HEK293 (cell line): ENCODE data around the gene TMEFF1.
"Not testable (repeated sequence)": the region's sequence is repeated elsewhere in the genome, so short reads cannot be mapped to it uniquely, and the experiment has no call there.

Source experiments
- CTCF ChIA-PET: fragments of 350-600 bp; formaldehyde crosslinking; extraction: SDS; loops from one replicate; lab custom pipeline; 2021; ENCODE audit warnings: antibody characterized with exemption; lab: Yijun Ruan, JAX
- POLR2A ChIA-PET: fragments of 300-600 bp; formaldehyde crosslinking; extraction: SDS; loops from one replicate; lab custom pipeline; 2020; ENCODE audit warnings: antibody characterized with exemption, inconsistent platforms; lab: Yijun Ruan, JAX
- H3K27ac ChIP-seq: fragments of 200-500 bp; sonication (Bioruptor generic); 2 replicates; pipeline ENCODE4 v1.5.1; 2014; ENCODE audit warnings: low read depth, low read length, control low read depth, inconsistent platforms; ENCODE audit errors: extremely low read depth
- H3K36me3 ChIP-seq, 2 experiments: fragments of 200-500 bp in 1 of 2; sonication (Bioruptor generic) in 1 of 2; 1 replicate in 1 of 2; 2 replicates in 1 of 2; pipeline ENCODE4 v1.5.1; 2014 to 2017; ENCODE audit warnings: inconsistent platforms in 2 of 2, low read length in 2 of 2; ENCODE audit not compliant: control insufficient read depth in 2 of 2, insufficient read depth in 1 of 2
- H3K4me1 ChIP-seq: fragments of 200-500 bp; sonication (Bioruptor generic); 2 replicates; pipeline ENCODE4 v1.5.1; 2014; ENCODE audit warnings: mild to moderate bottlenecking, low read length, inconsistent platforms; ENCODE audit not compliant: control insufficient read depth, insufficient read depth
- H3K4me3 ChIP-seq: 2 replicates; pipeline ENCODE4 v1.5.1; 2011; ENCODE audit warnings: low read depth, mild to moderate bottlenecking, control low read depth, low read length, moderate library complexity
- H3K9me3 ChIP-seq: fragments of 200-500 bp; sonication (Bioruptor generic); 2 replicates; pipeline ENCODE4 v1.5.1; 2014; ENCODE audit warnings: low read depth, low read length, inconsistent platforms; ENCODE audit not compliant: control insufficient read depth, insufficient read depth
- BCL11B ChIP-seq: fragments of 450-650 bp; formaldehyde crosslinking; IDR thresholded peaks from 2 replicates; pipeline ENCODE4 v1.5.1; 2016; ENCODE audit warnings: low read depth, missing biosample characterization, missing genetic modification characterization
- HIC1 ChIP-seq: fragments of 450-650 bp; formaldehyde crosslinking; IDR thresholded peaks from 2 replicates; pipeline ENCODE4 v1.5.1; 2016; ENCODE audit warnings: missing biosample characterization, missing genetic modification characterization
- MEIS1 ChIP-seq: sonication (generic); formaldehyde crosslinking; IDR thresholded peaks from 2 replicates; pipeline ENCODE4 v1.8.1; 2022; ENCODE audit warnings: missing genetic modification reagents, mild to moderate bottlenecking, borderline replicate concordance
- ZNF132 ChIP-seq: fragments of 450-650 bp; formaldehyde crosslinking; IDR thresholded peaks from 2 replicates; pipeline ENCODE4 v1.5.1; 2017; ENCODE audit warnings: missing biosample characterization, missing genetic modification characterization, borderline replicate concordance
- ZNF174 ChIP-seq: fragments of 450-650 bp; formaldehyde crosslinking; IDR thresholded peaks from 2 replicates; pipeline ENCODE4 v1.5.0; 2017; ENCODE audit warnings: missing biosample characterization, mild to moderate bottlenecking, missing genetic modification characterization
- ZNF211 ChIP-seq: fragments of 450-650 bp; formaldehyde crosslinking; IDR thresholded peaks from 2 replicates; pipeline ENCODE4 v1.5.1; 2016; ENCODE audit warnings: low read depth, missing biosample characterization, missing genetic modification characterization
- ZNF280D ChIP-seq: fragments of 450-650 bp; formaldehyde crosslinking; IDR thresholded peaks from 2 replicates; pipeline ENCODE4 v1.5.1; 2016; ENCODE audit warnings: missing biosample characterization, missing genetic modification characterization
- ZNF548 ChIP-seq: fragments of 450-650 bp; formaldehyde crosslinking; IDR thresholded peaks from 2 replicates; pipeline ENCODE4 v1.5.1; 2016; ENCODE audit warnings: missing biosample characterization, missing genetic modification characterization
- ZNF549 ChIP-seq: fragments of 450-650 bp; IDR thresholded peaks from 2 replicates; pipeline ENCODE4 v1.5.1; 2018; ENCODE audit warnings: missing biosample characterization, missing genetic modification characterization, mild to moderate bottlenecking, inconsistent platforms, moderate library complexity
- ZNF561 ChIP-seq: fragments of 450-650 bp; IDR thresholded peaks from 2 replicates; pipeline ENCODE4 v1.5.1; 2018; ENCODE audit warnings: missing biosample characterization, missing genetic modification characterization, borderline replicate concordance
- ZNF571 ChIP-seq: fragments of 450-650 bp; formaldehyde crosslinking; IDR thresholded peaks from 2 replicates; pipeline ENCODE4 v1.5.0; 2017; ENCODE audit warnings: missing biosample characterization, missing genetic modification characterization
- ZNF610 ChIP-seq: fragments of 450-650 bp; formaldehyde crosslinking; IDR thresholded peaks from 2 replicates; pipeline ENCODE4 v1.5.1; 2016; ENCODE audit warnings: missing biosample characterization, missing genetic modification characterization, borderline replicate concordance
- ZNF654 ChIP-seq: fragments of 450-650 bp; formaldehyde crosslinking; IDR thresholded peaks from 2 replicates; pipeline ENCODE4 v1.5.1; 2016; ENCODE audit warnings: low read depth, missing biosample characterization, missing genetic modification characterization
- ZNF677 ChIP-seq: fragments of 450-650 bp; IDR thresholded peaks from 2 replicates; pipeline ENCODE4 v1.5.0; 2018; ENCODE audit warnings: missing biosample characterization, mild to moderate bottlenecking, missing genetic modification characterization, moderate library complexity
- ZNF837 ChIP-seq: fragments of 450-650 bp; formaldehyde crosslinking; IDR thresholded peaks from 2 replicates; pipeline ENCODE4 v1.5.1; 2016; ENCODE audit warnings: missing biosample characterization, missing genetic modification characterization
- ZNF843 ChIP-seq: fragments of 450-650 bp; formaldehyde crosslinking; IDR thresholded peaks from 2 replicates; pipeline ENCODE4 v1.5.1; 2016; ENCODE audit warnings: missing biosample characterization, missing genetic modification characterization

TMEFF1 gene

GRCh38 chr9:100499866-100500265 lies 26.9 kb downstream of the TMEFF1 start:
- Histone ChIP-seq H3K27ac (no peak overlapping the region), H3K4me3 (no peak overlapping the region), H3K9me3 (no peaks in the 10 kb centered on the region), H3K36me3 (peaks cover 0 to 5% of the 10 kb centered on the region in 2 experiments; a peak in 2 of 3 replicates), H3K4me1 (no peaks in the 10 kb centered on the region)
- POLR2A ChIA-PET: no interaction called here
- CTCF ChIA-PET: interaction anchor here (0.6 to 0.7 kb wide), 3 partner anchors 13 to 77 kb away, joined by 3 to 4 read pairs (median 3); no protein-coding TSS in a partner anchor
- no peak for TF ChIP-seq ZNF549 (tag by site-specific recombination)
- TF ChIP-seq HIC1 (tag by site-specific recombination): no peak
- no peak for TF ChIP-seq ZNF211 (tag by site-specific recombination)

GRCh38 chr9:100505564-100506159 lies 32.7 kb downstream of the TMEFF1 start:
- Histone ChIP-seq H3K4me3 (no peak overlapping the region), H3K36me3 (peaks cover 0 to 15% of the 10 kb centered on the region in 2 experiments; a peak in 2 of 3 replicates)
- CTCF ChIA-PET: interaction anchor here (0.6 to 3.6 kb wide), 30 partner anchors 9 to 1078 kb away, joined by 3 to 22 read pairs (median 4); no protein-coding TSS in a partner anchor

GRCh38 chr9:100507350-100507749 lies 34.4 kb downstream of the TMEFF1 start:
- H3K9me3 ChIP-seq, POLR2A ChIA-PET, H3K27ac ChIP-seq, H3K4me3 ChIP-seq, H3K4me1 ChIP-seq: not testable (repeated sequence)
- peaks cover 0 to 18% of the 10 kb centered on the region in 2 experiments; a peak in 1 of 3 replicates for H3K36me3 ChIP-seq
- CTCF ChIA-PET: interaction anchor here (0.5 to 3.6 kb wide), 2 partner anchors 88 to 116 kb away, joined by 3 to 22 read pairs; no protein-coding TSS in a partner anchor

More at GRCh38 chr9:100505564-100506159, 32.7 kb downstream of the TMEFF1 start:
- Histone ChIP-seq H3K4me1 (no peaks in the 10 kb centered on the region), H3K9me3 (no peaks in the 10 kb centered on the region), H3K27ac (no peak overlapping the region)
- POLR2A ChIA-PET: no interaction called here
- TF ChIP-seq ZNF610 (tag by site-specific recombination) (no peak), ZNF843 (tag by site-specific recombination) (no peak), BCL11B (tag by site-specific recombination) (no peak), ZNF174 (tag by site-specific recombination) (no peak), ZNF132 (no peak), ZNF837 (tag by site-specific recombination) (no peak), ZNF677 (tag by site-specific recombination) (no peak), ZNF654 (tag by site-specific recombination) (no peak), ZNF548 (tag by site-specific recombination) (no peak), ZNF280D (tag by site-specific recombination) (no peak), ZNF561 (tag by site-specific recombination) (no peak), ZNF571 (no peak), MEIS1 (CRISPR knock-in tag) (no peak)
- TF ChIP-seq, all 188 proteins: peak for 0
